GM10847 (cell line): Measurements from ENCODE around the gene CYP21A2.
"Not testable (repeated sequence)": the region's sequence is repeated elsewhere in the genome, so short reads cannot be mapped to it uniquely, and the experiment has no call there.

Experiments
- POLR2A ChIP-seq: IDR thresholded peaks from 2 replicates; pipeline ENCODE4 v1.6.1; 2011; ENCODE audit not compliant: insufficient read length; ENCODE audit errors: extremely low read depth

The CYP21A2 gene

GRCh38 chr6:32037598-32038524 is at the start of gene CYP21A2:
TSS of gene CYP21A2 (plus strand) at chr6:32038415. CDS start at chr6:32038423, 8 bp downstream.
- not testable (repeated sequence) for TF ChIP-seq POLR2A

- not testable (repeated sequence) for TF ChIP-seq POLR2A
Measured at GRCh38 chr6:32014547-32014946, 23.7 kb upstream of the CYP21A2 start, which contains the start of gene C4B. TSS of gene C4B (plus strand) at chr6:32014795. CDS start at chr6:32014846, 51 bp downstream.

- TF ChIP-seq POLR2A: no peak
Measured at GRCh38 chr6:32045811-32046449, 7.7 kb downstream of the CYP21A2 start.

GRCh38 chr6:32046450-32047083 is 8.4 kb downstream of the CYP21A2 start:
- no peak for TF ChIP-seq POLR2A

- TF ChIP-seq POLR2A: no peak
Measured at GRCh38 chr6:32047084-32047478, 8.9 kb downstream of the CYP21A2 start.

GRCh38 chr6:32047539-32047854 is 9.3 kb downstream of the CYP21A2 start:
- no peak for TF ChIP-seq POLR2A

GRCh38 chr6:32047855-32048766 is 9.9 kb downstream of the CYP21A2 start:
- TF ChIP-seq POLR2A: no peak

GRCh38 chr6:32050562-32050961 is 12.3 kb downstream of the CYP21A2 start:
- no peak for TF ChIP-seq POLR2A

- no peak for TF ChIP-seq POLR2A
Measured at GRCh38 chr6:32056254-32056653, 18.0 kb downstream of the CYP21A2 start.

- no peak for TF ChIP-seq POLR2A
Measured at GRCh38 chr6:32057966-32058365, 19.8 kb downstream of the CYP21A2 start.

- TF ChIP-seq POLR2A: no peak
Measured at GRCh38 chr6:32058511-32058963, 20.3 kb downstream of the CYP21A2 start.

GRCh38 chr6:32060966-32061655 is 22.9 kb downstream of the CYP21A2 start:
- TF ChIP-seq POLR2A: no peak

- TF ChIP-seq POLR2A: no peak
Measured at GRCh38 chr6:32064706-32065105, 26.5 kb downstream of the CYP21A2 start.

GRCh38 chr6:32068867-32069266 is 30.7 kb downstream of the CYP21A2 start:
- no peak for TF ChIP-seq POLR2A
